IPS-18c (cell line): Measurements from ENCODE around the gene WDFY3.

Experiments
- H3K4me3 ChIP-seq: 2 replicates; pipeline ENCODE4 v1.7.0; 2013; ENCODE audit warnings: low read depth, mild to moderate bottlenecking, low read length, moderate library complexity; ENCODE audit not compliant: insufficient read depth
- H3K9me3 ChIP-seq: one replicate; pipeline ENCODE4 v1.6.1; 2013; ENCODE audit warnings: mild to moderate bottlenecking, low read length, moderate library complexity; ENCODE audit not compliant: control insufficient read depth, insufficient read depth

The WDFY3 gene

DNA sequence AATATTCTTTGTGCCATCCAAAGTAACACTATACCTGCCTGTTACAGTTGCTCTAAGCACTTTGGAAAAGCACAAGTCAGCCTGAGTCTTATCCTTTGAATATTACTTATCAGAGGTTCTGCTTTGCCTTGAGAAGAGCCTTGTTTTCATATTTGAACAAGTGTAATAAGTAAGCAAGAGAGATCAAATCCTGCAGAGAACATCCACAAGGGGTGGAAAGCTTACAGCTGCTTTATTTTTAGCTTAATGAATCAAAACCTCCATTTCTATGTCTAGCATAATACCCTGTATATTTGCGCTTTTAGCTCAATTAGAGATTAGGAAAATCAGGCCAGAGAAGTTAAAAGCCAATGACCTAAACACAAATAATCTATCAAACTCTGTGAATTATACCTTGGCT, 243.8 kb downstream of the WDFY3 start:
- no peaks in the 10 kb centered on the region for H3K9me3 ChIP-seq
- H3K4me3 ChIP-seq = no peak overlapping the region

DNA sequence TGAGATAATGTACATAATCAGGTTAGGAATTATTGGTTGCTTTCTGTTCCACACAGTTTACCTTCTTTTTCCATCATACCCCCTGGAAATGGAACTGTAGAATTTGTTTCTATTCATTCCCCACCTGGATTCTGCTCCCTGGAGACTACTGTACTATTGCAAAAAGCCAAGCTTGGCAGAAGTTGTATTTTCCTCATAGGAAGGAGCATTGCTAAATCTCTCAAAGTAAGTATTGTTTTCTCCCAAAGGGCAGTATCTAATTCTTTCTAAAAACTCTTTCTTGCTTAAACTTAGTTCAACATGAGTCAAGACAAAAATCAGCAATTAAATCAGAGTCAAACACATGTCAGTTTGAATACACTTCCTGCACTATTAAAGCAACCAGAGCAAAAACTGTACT, 247.4 kb downstream of the WDFY3 start:
- H3K4me3 ChIP-seq = no peak overlapping the region
- H3K9me3 ChIP-seq = no peaks in the 10 kb centered on the region

- Histone ChIP-seq H3K9me3 (no peaks in the 10 kb centered on the region), H3K4me3 (no peak overlapping the region)
Observed at GRCh38 chr4:84718699-84719098, 247.8 kb downstream of the WDFY3 start.

DNA sequence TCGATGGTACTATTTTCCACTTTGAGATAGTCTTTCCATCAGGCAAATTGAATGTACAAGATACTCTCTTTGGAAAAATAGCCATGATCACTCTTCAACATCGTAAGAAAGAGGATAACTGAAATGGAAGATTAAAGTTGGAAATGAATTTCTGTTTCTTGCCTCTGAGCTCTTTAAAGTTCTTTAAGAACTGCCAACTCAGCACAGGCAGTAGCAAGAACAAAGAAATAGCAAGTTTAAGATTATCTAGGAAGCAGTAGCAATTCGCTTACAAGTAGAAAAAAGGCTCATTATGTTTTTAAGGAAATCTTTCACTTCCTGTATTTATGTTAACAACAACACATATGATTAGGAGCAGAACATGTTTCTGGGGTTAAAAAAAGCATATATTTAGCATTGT, 255.9 kb downstream of the WDFY3 start:
- H3K4me3 ChIP-seq = no peak overlapping the region
- H3K9me3 ChIP-seq = no peaks in the 10 kb centered on the region

GRCh38 chr4:84708406-84709135, 257.9 kb downstream of the WDFY3 start:
- Histone ChIP-seq H3K4me3 (no peak overlapping the region), H3K9me3 (no peaks in the 10 kb centered on the region)

- Histone ChIP-seq H3K4me3 (no peak overlapping the region), H3K9me3 (no peaks in the 10 kb centered on the region)
Observed at GRCh38 chr4:84706286-84706685, 260.2 kb downstream of the WDFY3 start.

- Histone ChIP-seq H3K9me3 (no peaks in the 10 kb centered on the region), H3K4me3 (no peak overlapping the region)
Observed at GRCh38 chr4:84699001-84699671, 267.4 kb downstream of the WDFY3 start.

GRCh38 chr4:84697615-84698201, 268.8 kb downstream of the WDFY3 start:
- no peak overlapping the region for H3K4me3 ChIP-seq
- H3K9me3 ChIP-seq = no peaks in the 10 kb centered on the region

GRCh38 chr4:84697159-84697558, 269.3 kb downstream of the WDFY3 start:
- no peak overlapping the region; the same call in 1 of the 2 replicates for H3K4me3 ChIP-seq
- no peaks in the 10 kb centered on the region for H3K9me3 ChIP-seq

GRCh38 chr4:84691800-84692199, 274.7 kb downstream of the WDFY3 start:
- Histone ChIP-seq H3K9me3 (no peaks in the 10 kb centered on the region), H3K4me3 (no peak overlapping the region)

- no peak overlapping the region for H3K4me3 ChIP-seq
- H3K9me3 ChIP-seq = no peaks in the 10 kb centered on the region
Observed at GRCh38 chr4:84691170-84691691, 275.3 kb downstream of the WDFY3 start.

DNA sequence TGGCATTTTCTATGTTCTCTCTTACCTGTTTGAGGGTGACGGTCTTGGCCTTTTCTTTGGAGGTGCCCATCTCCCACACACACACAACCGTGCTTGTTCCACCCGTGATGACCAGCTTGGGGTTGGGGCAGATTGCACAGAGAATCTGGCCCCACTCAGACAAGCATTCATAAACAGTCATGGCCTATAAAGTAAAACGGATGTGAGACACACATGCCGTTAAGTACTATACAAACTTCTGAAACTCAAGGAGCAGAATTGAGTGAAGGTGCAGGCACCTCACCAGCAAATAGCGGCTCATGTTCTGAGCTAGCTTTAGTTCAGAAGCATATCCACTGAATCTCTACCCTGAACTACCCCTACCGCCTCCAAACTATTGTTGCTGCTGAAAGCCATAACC, 276.0 kb downstream of the WDFY3 start:
- H3K4me3 ChIP-seq = no peak overlapping the region

GRCh38 chr4:84689197-84689596, 277.3 kb downstream of the WDFY3 start:
- Histone ChIP-seq H3K4me3 (no peak overlapping the region), H3K9me3 (no peaks in the 10 kb centered on the region)

More for the DNA sequence above, 276.0 kb downstream of the WDFY3 start:
- no peaks in the 10 kb centered on the region for H3K9me3 ChIP-seq

GRCh38 chr4:84688605-84689004, 277.9 kb downstream of the WDFY3 start:
- H3K4me3 ChIP-seq = no peak overlapping the region
- no peaks in the 10 kb centered on the region for H3K9me3 ChIP-seq

- Histone ChIP-seq H3K9me3 (no peaks in the 10 kb centered on the region), H3K4me3 (no peak overlapping the region)
Observed at GRCh38 chr4:84685105-84685504, 281.4 kb downstream of the WDFY3 start.

- Histone ChIP-seq H3K9me3 (no peaks in the 10 kb centered on the region), H3K4me3 (no peak overlapping the region)
Observed at GRCh38 chr4:84684361-84684760, 282.1 kb downstream of the WDFY3 start.

GRCh38 chr4:84683064-84683850, 283.2 kb downstream of the WDFY3 start:
- Histone ChIP-seq H3K9me3 (no peaks in the 10 kb centered on the region), H3K4me3 (no peak overlapping the region)
